Stimulated activated CD4-positive, alpha-beta T cell treated with anti-CD3 and anti-CD28 coated beads, Interleukin-2, amount 100 ng/mL, for 4 hours (primary cell): ENCODE data around the gene D2HGDH.
"Not testable (repeated sequence)": the region's sequence is repeated elsewhere in the genome, so short reads cannot be mapped to it uniquely, and the experiment has no call there.

Experiments
- DNase-seq: peaks from one replicate; pipeline ENCODE4 v3.0.0-alpha.2; 2020; ENCODE audit warnings: low read depth

D2HGDH gene

DNA sequence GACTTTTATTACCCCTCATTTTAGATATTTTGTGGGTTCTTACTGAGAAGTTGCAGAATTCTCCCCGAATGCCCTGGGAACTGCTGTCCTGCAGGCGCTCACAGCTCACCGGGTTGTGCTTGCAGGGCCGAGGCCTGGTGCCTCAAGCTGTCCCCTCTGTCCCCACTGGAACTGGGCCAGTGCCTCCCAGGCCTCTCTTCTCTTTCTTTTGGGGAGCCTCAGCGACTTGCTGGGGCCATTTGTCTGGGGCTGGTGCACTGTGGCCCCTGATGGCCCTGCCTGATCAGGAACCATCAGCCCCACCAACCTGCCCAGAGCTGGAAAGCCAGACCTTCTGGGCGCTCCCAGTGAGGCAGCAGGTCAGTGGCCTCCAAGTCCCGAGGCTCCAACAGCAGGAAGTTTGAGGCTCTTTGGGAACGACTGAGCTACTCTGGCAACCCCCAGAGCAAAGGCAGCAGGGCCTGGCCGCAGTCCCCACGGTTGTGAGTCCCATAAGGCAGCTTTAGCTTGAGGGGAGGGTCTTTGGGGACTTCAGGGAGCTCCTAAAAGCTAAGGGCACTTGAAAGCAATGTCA lies 59.9 kb downstream of the D2HGDH start:
- no peak for DNase-seq

DNA sequence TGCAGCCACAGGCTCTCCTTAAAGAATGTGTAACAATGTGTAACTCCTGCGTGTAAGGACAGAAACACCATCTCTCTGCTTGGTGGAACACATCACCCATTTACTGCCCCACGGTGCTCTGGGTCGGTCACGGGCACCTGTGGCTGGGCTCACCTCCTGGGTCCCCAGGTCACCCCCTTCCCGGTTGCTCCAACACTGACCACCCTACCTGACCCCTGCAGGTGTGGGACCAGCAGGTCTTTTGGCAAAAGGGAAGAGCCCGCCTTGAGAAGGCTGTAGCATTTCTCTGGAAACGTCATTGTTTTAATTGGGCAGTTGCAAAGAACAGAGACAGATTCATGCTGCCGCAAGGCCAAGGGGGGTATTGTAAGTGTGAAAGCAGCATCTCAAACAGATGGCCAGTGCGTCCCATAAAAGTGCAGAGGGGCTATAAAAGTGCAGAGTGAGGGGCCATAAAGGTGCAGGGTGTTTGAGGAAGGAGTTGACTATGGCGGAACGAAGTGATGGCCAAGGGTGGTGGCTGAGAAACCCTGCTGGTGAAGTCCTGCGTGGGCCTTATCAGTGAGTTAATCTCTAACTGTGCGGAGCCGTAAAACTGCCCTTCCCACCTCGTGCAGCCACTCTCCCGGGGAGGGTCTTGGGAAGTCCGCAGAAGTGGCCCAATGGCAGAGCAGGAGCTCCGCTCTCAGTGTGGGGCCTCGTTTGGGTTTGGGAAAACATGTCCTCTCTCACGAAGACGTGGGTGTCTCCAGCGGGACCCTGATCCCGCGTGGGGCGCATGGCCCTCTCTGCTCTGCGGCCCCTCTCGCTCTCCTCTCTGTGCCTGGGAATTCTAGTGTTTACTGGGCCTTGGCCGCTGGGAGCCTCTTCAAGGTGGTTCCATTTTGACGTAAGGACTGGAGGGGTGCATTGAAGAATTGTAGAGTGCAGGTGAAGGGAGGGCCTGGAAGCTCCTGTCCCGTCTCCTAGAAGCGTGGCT lies 60.9 kb downstream of the D2HGDH start:
- no peak for DNase-seq

DNA sequence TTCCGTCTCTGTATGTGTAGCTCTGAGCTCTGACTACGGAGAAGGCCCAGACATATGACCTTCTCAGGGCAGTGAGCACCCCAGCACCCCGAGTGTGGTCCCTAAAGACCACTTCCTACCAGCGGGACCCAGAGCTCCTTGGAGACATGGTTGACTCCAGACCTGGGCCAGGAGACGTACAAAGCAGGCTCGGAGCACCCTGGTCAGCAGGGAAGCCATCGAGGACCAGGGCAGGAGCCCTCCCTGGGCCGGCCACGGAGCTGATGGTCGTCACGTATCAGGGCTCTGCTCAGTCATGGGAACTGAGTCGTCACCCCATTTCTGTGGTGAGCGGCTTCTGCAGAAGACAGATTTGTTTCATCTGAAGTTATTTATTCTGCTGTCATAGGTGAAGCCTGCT lies 61.8 kb downstream of the D2HGDH start:
- DNase-seq, result no peak

- DNase-seq, result no peak
Measured at GRCh38 chr2:241796610-241797138, 62.2 kb downstream of the D2HGDH start.

- no peak for DNase-seq
Measured at GRCh38 chr2:241797441-241798080, 63.1 kb downstream of the D2HGDH start.

GRCh38 chr2:241798081-241798630 lies 63.7 kb downstream of the D2HGDH start:
- no peak for DNase-seq

DNA sequence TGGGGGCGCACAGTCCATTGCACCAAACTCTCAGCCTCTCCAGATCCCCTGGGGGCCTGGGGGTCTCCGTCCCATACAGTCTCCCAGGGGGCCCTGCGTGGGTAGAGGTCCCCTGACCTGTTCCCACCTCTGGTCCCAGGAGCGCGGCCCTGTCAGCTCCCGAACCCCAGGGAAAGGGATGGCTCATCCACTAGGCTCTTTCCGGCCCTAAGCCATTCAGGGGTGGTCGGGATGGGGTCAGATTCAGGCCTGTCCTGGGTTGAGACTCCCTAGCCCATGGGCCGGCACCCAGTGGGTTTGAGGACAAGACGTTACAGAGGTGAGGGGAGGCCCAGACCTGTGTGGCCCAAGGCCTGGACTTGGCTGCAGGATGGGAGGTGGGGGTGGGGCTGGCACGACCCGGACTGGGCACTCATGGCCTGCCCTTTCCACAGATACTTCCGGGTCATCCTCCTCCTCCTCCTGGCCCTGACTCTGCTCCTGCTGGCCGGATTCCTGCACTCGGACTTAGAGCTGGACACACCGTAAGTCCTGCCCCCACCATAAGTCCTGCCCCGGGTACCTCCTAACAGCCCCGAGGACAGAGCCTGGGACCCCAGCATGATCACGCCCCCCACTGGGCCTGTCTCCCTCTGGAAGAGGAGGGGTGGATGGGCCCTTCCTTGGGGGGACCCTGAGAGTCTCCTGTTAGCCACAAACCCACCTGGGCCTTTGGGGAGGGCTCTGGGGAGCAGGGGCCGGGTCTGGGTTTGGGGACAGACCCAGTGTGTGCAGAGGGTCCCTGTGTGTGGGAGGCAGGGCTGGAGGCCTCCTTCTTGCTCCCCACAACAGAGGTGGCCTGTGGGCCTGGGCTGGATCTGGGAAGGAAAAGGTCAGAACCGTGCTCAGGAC lies 64.4 kb downstream of the D2HGDH start:
- no peak for DNase-seq

GRCh38 chr2:241799522-241800197 lies 65.2 kb downstream of the D2HGDH start:
- DNase-seq, result no peak

- not testable (repeated sequence) for DNase-seq
Measured at GRCh38 chr2:241800198-241800903, 65.9 kb downstream of the D2HGDH start.

DNA sequence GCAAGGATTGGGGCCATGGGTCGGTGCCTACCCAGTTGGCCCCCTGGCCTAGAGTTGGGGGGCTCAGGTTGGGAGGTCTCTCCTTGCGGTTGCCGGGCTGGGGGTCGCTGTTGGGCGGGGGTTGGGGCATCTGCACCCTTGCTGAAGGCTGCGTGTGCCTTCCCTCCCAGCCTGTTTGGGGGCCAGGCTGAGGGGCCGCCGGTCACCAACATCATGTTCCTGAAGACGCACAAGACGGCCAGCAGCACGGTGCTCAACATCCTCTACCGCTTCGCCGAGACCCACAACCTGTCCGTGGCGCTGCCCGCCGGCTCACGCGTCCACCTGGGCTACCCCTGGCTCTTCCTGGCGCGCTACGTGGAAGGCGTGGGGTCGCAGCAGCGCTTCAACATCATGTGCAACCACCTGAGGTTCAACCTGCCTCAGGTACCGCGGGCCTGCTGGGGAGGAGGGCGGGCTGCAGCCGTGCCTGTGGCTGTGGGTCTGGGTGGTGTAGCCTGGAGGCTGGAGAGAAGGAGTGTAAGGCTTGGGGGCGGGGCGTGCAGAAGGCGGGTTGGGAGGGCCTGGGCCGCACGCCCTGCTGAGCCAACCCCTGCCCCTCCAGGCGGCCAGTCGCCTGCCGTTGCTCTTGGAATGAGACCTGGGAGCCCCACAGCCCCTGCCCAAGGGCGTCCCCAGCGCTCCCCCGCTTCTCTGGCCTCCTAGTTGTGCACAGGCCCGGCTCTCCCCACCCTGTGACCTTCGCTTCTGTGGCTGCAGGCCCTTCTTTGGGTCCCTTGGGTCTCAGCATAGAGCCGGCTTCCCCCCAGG lies 67.4 kb downstream of the D2HGDH start:
- DNase-seq, result no peak

- no peak for DNase-seq
Measured at GRCh38 chr2:241802421-241803318, 68.2 kb downstream of the D2HGDH start.

GRCh38 chr2:241803387-241804325 lies 69.2 kb downstream of the D2HGDH start:
- DNase-seq, result no peak

- DNase-seq, result no peak
Measured at GRCh38 chr2:241804326-241805229, 70.1 kb downstream of the D2HGDH start.

DNA sequence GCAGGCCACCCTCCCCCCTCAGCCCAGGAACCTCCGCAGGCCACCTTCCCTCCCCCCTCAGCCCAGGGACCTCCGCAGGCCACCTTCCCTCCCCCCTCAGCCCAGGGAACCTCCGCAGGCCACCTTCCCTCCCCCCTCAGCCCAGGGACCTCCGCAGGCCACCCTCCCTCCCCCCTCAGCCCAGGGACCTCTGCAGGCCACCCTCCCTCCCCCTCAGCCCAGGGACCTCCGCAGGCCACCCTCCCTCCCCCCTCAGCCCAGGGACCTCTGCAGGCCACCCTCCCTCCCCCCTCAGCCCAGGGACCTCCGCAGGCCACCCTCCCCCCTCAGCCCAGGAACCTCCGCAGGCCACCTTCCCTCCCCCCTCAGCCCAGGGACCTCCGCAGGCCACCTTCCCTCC lies 71.8 kb downstream of the D2HGDH start:
- DNase-seq, result not testable (repeated sequence)

GRCh38 chr2:241808051-241808720 lies 73.8 kb downstream of the D2HGDH start:
- no peak for DNase-seq
